H1 (cell line): ENCODE measurements around the gene LIF. TPM values are rescaled to one million over a fixed set of nuclear protein-coding genes. Genes with fewer than 3 reads are reported as not detected.

Source experiments
- CHD7 ChIP-seq: fragments of 300-600 bp; sonication (generic); IDR thresholded peaks from 2 replicates; pipeline ENCODE4 v1.7.1; 2012; ENCODE audit warnings: low read length, moderate library complexity, mild to moderate bottlenecking, inconsistent platforms; ENCODE audit not compliant: insufficient replicate concordance
- CREB1 ChIP-seq: IDR thresholded peaks from 2 replicates; pipeline ENCODE4 v1.6.1; 2012; ENCODE audit warnings: inconsistent platforms
- EP300 ChIP-seq, 2 experiments: IDR thresholded peaks; 1 replicate in 1 of 2; 2 replicates in 1 of 2; pipeline ENCODE4 v1.6.1; 2011 to 2012; ENCODE audit warnings: low read depth in 2 of 2, low read length in 2 of 2, mild to moderate bottlenecking in 2 of 2, borderline replicate concordance in 1 of 2, inconsistent platforms in 1 of 2, moderate library complexity in 1 of 2
- KDM4A ChIP-seq: IDR thresholded peaks from one replicate; pipeline ENCODE4 v1.7.1; 2012; ENCODE audit warnings: low read depth, mild to moderate bottlenecking, moderate library complexity, low read length, inconsistent platforms; ENCODE audit not compliant: severe bottlenecking
- PHF8 ChIP-seq: fragments of 200-600 bp; sonication (generic); conservative IDR thresholded peaks from 2 replicates; pipeline ENCODE4 v1.7.1; 2012; ENCODE audit warnings: low read depth, mild to moderate bottlenecking, inconsistent platforms, low read length, moderate library complexity
- SIX5 ChIP-seq: IDR thresholded peaks from 2 replicates; pipeline ENCODE4 v1.6.1; 2011; ENCODE audit warnings: mild to moderate bottlenecking, low read depth, low read length
- SP2 ChIP-seq: IDR thresholded peaks from 2 replicates; pipeline ENCODE4 v1.6.1; 2012; ENCODE audit warnings: mild to moderate bottlenecking, low read length, inconsistent platforms
- SP4 ChIP-seq: IDR thresholded peaks from 2 replicates; pipeline ENCODE4 v1.6.1; 2012; ENCODE audit warnings: low read length, inconsistent platforms
- TBP ChIP-seq: IDR thresholded peaks from 2 replicates; pipeline ENCODE4 v1.6.1; 2011; ENCODE audit warnings: low read depth, low read length, improper control_type of control experiment
- ZNF274 ChIP-seq: IDR thresholded peaks from 2 replicates; pipeline ENCODE4 v1.7.0; 2012; ENCODE audit warnings: low read length, borderline replicate concordance; ENCODE audit errors: extremely low read depth
- polyA plus RNA-seq, 7 experiments: library from polyadenylated mRNA; depleted of rRNA in 3 of 7; stranded (reverse) in 5 of 7; unstranded in 2 of 7; fragments of >200 nt in 5 of 7; fragments of 200-250 nt in 2 of 7; gene quantifications; 1 replicate in 5 of 7; 2 replicates in 1 of 7; 4 replicates in 1 of 7; pipeline versions ENCODE4 v1.2.1 to v1.2.3, GENCODE V29; 2011 to 2013; ENCODE audit warnings: missing spikeins in 2 of 7, mixed read lengths in 2 of 7
- total RNA-seq: library from RNA; stranded (reverse); fragmentation: NEBNext Ultra II Directional; extraction: Animal tissue kit (Norgen Biotek cat#: 25700); gene quantifications from 2 replicates; pipeline ENCODE4 v1.2.1, GENCODE V29; 2021

Gene LIF
- total and polyA plus RNA-seq, 2 of the 8 experiments (the other 6 are each of a cell fraction or from before 2014, with no cell fraction given): 3.3 to 3.5 TPM

GRCh38 chr22:30196141-30196879 lies 50.2 kb downstream of the LIF start (continued):
- TF ChIP-seq PHF8 (no peak), CREB1 (peak; percentile 76), CHD7 (no peak), SP2 (no peak), SIX5 (no peak), TBP (peak; percentile 23; the same call in 1 of the 2 replicates), EP300 (IDR thresholded peaks at IDR 0.05; ENCODE audit: borderline replicate concordance in 1 of 2, low read depth in 2 of 2, low read length in 2 of 2) (no peak), SP4 (0 out of 2 replicates have a peak, but pooled peaks have one; percentile 53), KDM4A (no peak), ZNF274 (no peak)
